NCI-H446 (cell line): Measurements from ENCODE around the gene SMIM27.
"Not testable (repeated sequence)": the region's sequence is repeated elsewhere in the genome, so short reads cannot be mapped to it uniquely, and the experiment has no call there.

Experiments
- DNase-seq, 2 experiments: peaks; one replicate each; lab custom pipeline; 2025; lab: John Stamatoyannopoulos, UW

Gene SMIM27

GRCh38 chr9:32596936-32597335 is 44.8 kb downstream of the SMIM27 start:
- DNase-seq = no peak

GRCh38 chr9:32599021-32599420 is 46.9 kb downstream of the SMIM27 start:
- not testable (repeated sequence) for DNase-seq
